Upper lobe of left lung (tissue), 6 donors: Measurements from ENCODE around the gene SH2B2. TPM values are rescaled to one million over a fixed set of nuclear protein-coding genes. Genes with fewer than 3 reads are reported as not detected.

Experiments
- ATAC-seq, 2 donors: fragments of 200-7000 bp; cut with Tn5 transposase; one replicate each; pipeline ENCODE4 v1.9.1; 2022; ENCODE audit warnings: mild to moderate bottlenecking in 2 of 2, moderate library complexity in 2 of 2; ENCODE audit not compliant: low FRiP score in 2 of 2
- DNase-seq, 2 donors: peaks; one replicate each; pipeline ENCODE4 v3.0.0-alpha.2; 2019 to 2020
- H3K27ac ChIP-seq, 4 donors: fragments of 200-600 bp; sonication (generic); one replicate each; pipeline ENCODE4 v1.5.1; 2016 to 2019
- H3K27me3 ChIP-seq, 4 donors: fragments of 200-600 bp; sonication (generic); one replicate each; pipeline ENCODE4 v1.5.1; 2017 to 2019
- H3K36me3 ChIP-seq, 4 donors: fragments of 200-600 bp; sonication (generic); one replicate each; pipeline ENCODE4 v1.5.1; 2016 to 2019
- H3K4me1 ChIP-seq, 4 donors: fragments of 200-600 bp; sonication (generic); one replicate each; pipeline ENCODE4 v1.5.1; 2018 to 2019
- H3K4me3 ChIP-seq, 4 donors: fragments of 200-600 bp; sonication (generic); one replicate each; pipeline ENCODE4 v1.5.1; 2017 to 2019; ENCODE audit warnings: mild to moderate bottlenecking in 2 of 4, moderate library complexity in 1 of 4
- H3K9me3 ChIP-seq, 4 donors: fragments of 200-600 bp; sonication (generic); one replicate each; pipeline ENCODE4 v1.5.1; 2018 to 2019
- EP300 ChIP-seq, 4 donors: sonication (generic); formaldehyde crosslinking; IDR thresholded peaks; one replicate each; pipeline ENCODE4 v1.5.1; 2017; ENCODE audit warnings: antibody characterized with exemption in 4 of 4, control low read depth in 2 of 4
- POLR2A ChIP-seq, 4 donors: fragments of 450-650 bp; IDR thresholded peaks; one replicate each; pipeline ENCODE4 v1.5.1; 2016 to 2017; ENCODE audit warnings: antibody characterized with exemption in 4 of 4, mild to moderate bottlenecking in 2 of 4
- POLR2AphosphoS5 ChIP-seq, 2 donors: sonication (generic); formaldehyde crosslinking; IDR thresholded peaks; one replicate each; pipeline ENCODE4 v1.5.1; 2017; ENCODE audit warnings: antibody characterized with exemption in 2 of 2
- WGBS, 2 donors: methylation state at CpG; one replicate each; pipeline ENCODE4 v1.1.5; 2017 to 2018; 5-methylcytosine and 5-hydroxymethylcytosine counted together
- total RNA-seq, 6 donors: library from RNA; depleted of rRNA in 4 of 6; stranded (reverse); fragments of >200 nt in 4 of 6; gene quantifications; one replicate each; pipeline versions ENCODE4 v1.1.0 to v1.2.1, GENCODE V29; 2016 to 2021
- TF ChIP-seq, protein P1 (sequence below), 6 experiments: fragments of 450-650 bp in 4 of 6; fragments of 200-600 bp in 2 of 6; sonication (generic) in 2 of 6; IDR thresholded peaks; one replicate each; pipeline ENCODE4 v1.5.1; 2016 to 2019; ENCODE audit warnings: antibody characterized with exemption in 6 of 6
- donor health status: DM: no; HTN: no; CAD: no; lungs with moderate emphysema.
- donor health status: DM: no; HTN: yes; CAD: no; lungs with severe emphysema.

Gene SH2B2
- total RNA-seq, 6 donors from 2014 or later: 6.3 to 16.4 (median 9.0) TPM

DNA sequence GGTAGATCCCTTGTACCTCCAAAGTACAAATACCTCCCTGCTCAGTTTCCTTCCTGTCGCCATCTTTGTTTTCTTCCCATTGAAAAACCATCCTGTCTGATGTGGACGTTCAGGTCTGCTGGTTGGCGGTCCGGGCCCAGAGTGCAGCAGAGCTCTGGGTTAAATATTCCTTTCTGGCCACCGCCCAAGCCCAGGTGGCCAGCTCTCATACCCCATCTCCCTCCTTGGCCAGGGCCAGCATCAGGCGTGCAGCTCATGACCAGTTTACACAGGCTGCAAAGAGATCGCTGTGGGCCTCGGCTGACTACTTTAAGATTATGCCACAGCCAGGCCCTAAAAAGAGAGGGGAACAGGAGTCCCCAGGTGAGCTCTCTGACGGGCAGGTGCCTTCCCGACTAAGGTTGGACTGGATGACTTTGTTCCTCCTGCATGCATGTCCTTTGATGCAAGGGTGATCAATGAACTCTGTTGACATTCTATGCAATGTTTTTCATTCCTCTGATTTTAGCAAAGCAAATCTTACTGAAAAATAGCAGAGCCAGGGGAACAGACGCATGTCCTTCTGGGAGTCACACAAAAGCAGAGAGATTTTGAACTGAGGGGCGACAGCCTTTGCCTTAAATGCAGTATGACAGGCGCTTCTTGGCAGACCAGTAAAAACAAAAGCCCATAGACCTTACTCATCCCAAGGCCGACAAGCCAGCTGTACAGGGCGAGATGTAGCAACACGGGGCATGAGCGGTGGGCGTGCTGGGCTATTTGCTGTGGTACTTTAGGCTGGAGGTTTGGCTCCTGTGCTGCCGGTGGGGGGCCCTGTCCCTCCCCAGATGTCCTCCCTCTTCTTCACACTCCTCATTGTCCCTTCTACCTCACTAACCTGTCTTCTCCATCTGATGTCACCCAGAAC is 33.3 kb upstream of the SH2B2 start:
- TF ChIP-seq POLR2A (IDR thresholded peaks at IDR 0.05) (no peak), POLR2AphosphoS5 (IDR thresholded peaks at IDR 0.05) (no peak)
- WGBS, 2 donors: 91 to 92% methylated on average over 15 to 19 of the region's 19 CpGs
- no peak for ATAC-seq

DNA sequence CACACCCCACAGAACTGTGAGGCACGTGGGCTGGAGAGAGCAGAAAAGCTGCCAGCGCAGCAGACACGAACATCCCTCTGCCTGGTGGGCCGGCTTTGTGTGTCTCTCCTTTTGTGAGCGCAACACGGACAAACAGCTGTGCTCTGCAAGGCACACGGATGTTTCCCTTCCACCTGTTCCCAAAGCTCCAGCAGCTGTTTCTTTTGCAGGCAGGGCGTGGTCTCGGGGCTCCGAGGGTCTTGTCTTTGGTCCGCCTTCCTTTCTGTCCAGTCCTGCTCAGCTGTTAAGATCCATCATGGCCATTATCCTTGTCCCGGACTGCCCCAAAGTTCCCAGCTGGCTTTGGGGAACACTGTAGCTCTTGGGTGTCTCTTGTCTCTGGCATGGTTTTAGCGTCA is 32.7 kb upstream of the SH2B2 start:
- no peak overlapping the region for H3K4me3 ChIP-seq
- no peak for DNase-seq
- no peak overlapping the region for H3K27ac ChIP-seq
- no peaks in the 10 kb centered on the region for H3K4me1 ChIP-seq
- H3K9me3 ChIP-seq: no peaks in the 10 kb centered on the region
- H3K36me3 ChIP-seq: peaks cover under 1 to 16% (median 8%) of the 10 kb centered on the region in 4 donors
- no peak for ATAC-seq
- no peaks in the 10 kb centered on the region for H3K27me3 ChIP-seq
- TF ChIP-seq EP300 (IDR thresholded peaks at IDR 0.05) (no peak), POLR2A (IDR thresholded peaks at IDR 0.05) (no peak), POLR2AphosphoS5 (IDR thresholded peaks at IDR 0.05) (no peak)
- TF ChIP-seq, protein P1, sequence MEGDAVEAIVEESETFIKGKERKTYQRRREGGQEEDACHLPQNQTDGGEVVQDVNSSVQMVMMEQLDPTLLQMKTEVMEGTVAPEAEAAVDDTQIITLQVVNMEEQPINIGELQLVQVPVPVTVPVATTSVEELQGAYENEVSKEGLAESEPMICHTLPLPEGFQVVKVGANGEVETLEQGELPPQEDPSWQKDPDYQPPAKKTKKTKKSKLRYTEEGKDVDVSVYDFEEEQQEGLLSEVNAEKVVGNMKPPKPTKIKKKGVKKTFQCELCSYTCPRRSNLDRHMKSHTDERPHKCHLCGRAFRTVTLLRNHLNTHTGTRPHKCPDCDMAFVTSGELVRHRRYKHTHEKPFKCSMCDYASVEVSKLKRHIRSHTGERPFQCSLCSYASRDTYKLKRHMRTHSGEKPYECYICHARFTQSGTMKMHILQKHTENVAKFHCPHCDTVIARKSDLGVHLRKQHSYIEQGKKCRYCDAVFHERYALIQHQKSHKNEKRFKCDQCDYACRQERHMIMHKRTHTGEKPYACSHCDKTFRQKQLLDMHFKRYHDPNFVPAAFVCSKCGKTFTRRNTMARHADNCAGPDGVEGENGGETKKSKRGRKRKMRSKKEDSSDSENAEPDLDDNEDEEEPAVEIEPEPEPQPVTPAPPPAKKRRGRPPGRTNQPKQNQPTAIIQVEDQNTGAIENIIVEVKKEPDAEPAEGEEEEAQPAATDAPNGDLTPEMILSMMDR (IDR thresholded peaks at IDR 0.05): no peak
- 92 to 95% methylated on average over 12 to 13 of the region's 13 CpGs for WGBS, 2 donors

More for the DNA sequence above, 33.3 kb upstream of the SH2B2 start:
- H3K36me3 ChIP-seq: peaks cover 3 to 20% (median 11%) of the 10 kb centered on the region in 4 donors
- DNase-seq: no peak
- H3K27me3 ChIP-seq: no peaks in the 10 kb centered on the region
- no peaks in the 10 kb centered on the region for H3K4me1 ChIP-seq
- H3K27ac ChIP-seq: no peak overlapping the region
- no peak overlapping the region for H3K4me3 ChIP-seq
- no peaks in the 10 kb centered on the region for H3K9me3 ChIP-seq

DNA sequence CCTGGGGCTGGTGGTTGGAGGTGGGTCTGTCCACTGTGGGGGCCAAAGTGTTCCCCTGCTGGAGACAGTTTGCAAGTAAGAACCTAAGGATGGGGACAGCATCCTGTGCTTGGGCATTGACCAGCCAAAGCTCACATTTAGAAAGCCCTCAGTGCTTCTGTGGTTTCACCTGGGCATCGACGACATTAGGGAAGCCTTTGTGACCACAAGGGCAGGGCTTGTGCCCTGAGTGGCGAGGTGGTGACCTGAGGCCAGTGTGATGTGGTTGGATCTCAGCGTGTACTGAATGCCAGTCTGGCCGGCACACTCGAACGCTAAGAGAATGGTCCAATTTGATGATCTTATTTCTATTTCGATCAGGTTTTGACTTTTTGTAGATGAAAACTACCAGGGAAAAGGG is 32.1 kb upstream of the SH2B2 start:
- 85 to 93% methylated on average over 8 of the region's 8 CpGs for WGBS, 2 donors
- H3K27me3 ChIP-seq: no peaks in the 10 kb centered on the region
- ATAC-seq (no peak), DNase-seq (no peak)
- H3K27ac ChIP-seq: no peak overlapping the region
- H3K9me3 ChIP-seq: no peaks in the 10 kb centered on the region
- TF ChIP-seq, protein P1 (IDR thresholded peaks at IDR 0.05): no peak
- TF ChIP-seq POLR2A (IDR thresholded peaks at IDR 0.05) (no peak), EP300 (IDR thresholded peaks at IDR 0.05) (no peak), POLR2AphosphoS5 (IDR thresholded peaks at IDR 0.05) (no peak)
- H3K4me3 ChIP-seq: no peak overlapping the region
- no peaks in the 10 kb centered on the region for H3K4me1 ChIP-seq
- peaks cover 0 to 11% (median 4%) of the 10 kb centered on the region in 4 donors for H3K36me3 ChIP-seq

DNA sequence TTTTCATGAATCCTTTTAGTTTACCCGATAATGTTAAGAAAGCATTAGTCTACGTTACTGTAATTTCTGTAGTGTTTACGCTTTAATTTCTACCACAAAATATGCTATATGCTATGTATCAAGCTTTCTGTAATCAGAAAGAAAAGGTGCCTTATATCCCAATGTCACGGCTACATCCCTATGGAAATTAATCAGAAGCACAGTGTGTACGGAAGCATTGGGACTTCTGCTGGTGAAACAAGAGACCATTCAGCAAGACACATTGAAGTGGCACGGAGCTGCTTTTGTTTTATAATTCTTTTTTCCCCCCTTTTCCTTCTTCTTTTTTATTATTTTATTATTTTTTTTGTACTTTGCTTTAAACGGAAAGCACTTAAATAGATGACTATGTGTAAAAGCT is 31.2 kb upstream of the SH2B2 start:
- no peak for TF ChIP-seq POLR2A (IDR thresholded peaks at IDR 0.05)
- TF ChIP-seq, protein P1 (IDR thresholded peaks at IDR 0.05): no peak
- no peak for TF ChIP-seq EP300 (IDR thresholded peaks at IDR 0.05)
- TF ChIP-seq POLR2AphosphoS5 (IDR thresholded peaks at IDR 0.05): no peak
- WGBS, 2 donors: 92 to 96% methylated on average over 7 of the region's 7 CpGs
- Histone ChIP-seq H3K9me3 (no peaks in the 10 kb centered on the region), H3K36me3 (peaks cover 0 to 8% (median 0%) of the 10 kb centered on the region in 4 donors), H3K27ac (no peak overlapping the region), H3K27me3 (no peaks in the 10 kb centered on the region), H3K4me3 (no peak overlapping the region), H3K4me1 (no peaks in the 10 kb centered on the region)
- DNase-seq (no peak), ATAC-seq (no peak)

DNA sequence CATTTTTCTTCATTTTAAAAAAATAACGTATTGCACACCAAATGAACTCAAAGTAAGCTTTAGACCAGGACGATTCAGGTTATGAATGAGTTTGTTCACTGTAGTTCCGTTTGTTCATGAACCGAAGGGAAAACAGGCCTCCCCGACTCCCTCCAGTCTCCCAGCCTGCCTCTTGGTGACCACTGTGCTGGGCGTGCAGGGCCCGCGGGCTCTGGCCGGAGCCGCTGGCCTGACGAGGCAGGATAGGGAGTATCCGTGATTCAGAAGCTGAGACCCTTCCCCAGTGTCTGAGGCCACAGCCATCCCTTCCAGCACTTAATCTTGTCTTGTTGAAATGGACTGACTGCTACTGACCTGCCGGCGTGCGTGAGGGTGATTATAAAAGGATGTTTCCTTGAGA is 30.8 kb upstream of the SH2B2 start:
- no peaks in the 10 kb centered on the region for H3K27me3 ChIP-seq
- H3K27ac ChIP-seq: no peak overlapping the region
- ATAC-seq: no peak
- no peaks in the 10 kb centered on the region for H3K9me3 ChIP-seq
- no peak for DNase-seq
- WGBS, 2 donors: 88 to 93% methylated on average over 15 of the region's 15 CpGs
- no peak overlapping the region for H3K4me3 ChIP-seq
- no peak for TF ChIP-seq EP300 (IDR thresholded peaks at IDR 0.05)
- TF ChIP-seq, protein P1 (IDR thresholded peaks at IDR 0.05): no peak
- no peaks in the 10 kb centered on the region for H3K4me1 ChIP-seq
- H3K36me3 ChIP-seq: peaks cover 0 to 8% (median 0%) of the 10 kb centered on the region in 4 donors
